ENCODE measurements around the gene MUC3A. TPM values are rescaled to one million over a fixed set of nuclear protein-coding genes. Genes with fewer than 3 reads are reported as not detected.

The MUC3A gene
- total RNA-seq, 1 donor from 2014 or later, result 0.51 TPM

DNA sequence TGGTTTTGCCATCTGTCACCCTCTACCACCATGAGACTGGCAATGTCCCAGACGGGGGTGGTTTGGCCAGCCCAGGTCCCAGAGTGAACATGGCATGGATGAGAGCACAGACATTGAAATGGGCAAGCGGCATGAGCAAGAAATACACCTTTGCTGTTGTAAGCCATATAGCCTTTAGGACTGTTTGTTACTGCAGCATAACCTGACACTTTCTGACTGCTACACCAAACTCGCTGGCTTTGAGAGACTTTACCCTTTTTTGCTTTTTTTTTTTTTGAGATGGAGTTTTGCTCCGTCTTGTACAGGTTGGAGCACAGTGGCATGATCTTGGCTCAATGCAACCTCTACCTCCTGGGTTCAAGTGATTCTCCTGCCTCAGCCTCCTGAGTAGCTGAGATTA, 5.2 kb upstream of the MUC3A start:
- intact Hi-C loops (cut with DNase I), result no loop called here
- DNase-seq (ENCODE audit: missing footprints) (no peak), ATAC-seq (no peak)

DNA sequence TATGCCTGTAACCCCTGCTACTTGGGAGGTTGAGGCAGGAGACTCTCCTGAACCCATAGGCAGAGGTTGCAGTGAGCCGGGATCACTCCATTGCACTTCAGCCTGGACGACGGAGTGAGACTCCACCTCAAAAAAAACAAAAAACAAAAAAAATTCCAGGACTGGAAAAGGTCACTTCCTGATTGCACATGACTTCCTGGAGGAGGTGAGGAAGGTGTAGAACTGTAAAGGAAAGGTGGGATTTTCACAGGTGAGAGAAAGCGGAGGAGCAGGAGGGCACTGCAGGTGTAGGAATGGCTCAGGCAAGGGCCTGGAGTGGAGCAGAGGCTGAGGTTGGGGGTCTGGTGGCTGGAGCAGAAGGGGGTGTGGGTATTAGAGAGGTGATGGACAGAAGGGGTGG, 3.2 kb upstream of the MUC3A start:
- intact Hi-C loops (cut with DNase I), result no loop called here

DNA sequence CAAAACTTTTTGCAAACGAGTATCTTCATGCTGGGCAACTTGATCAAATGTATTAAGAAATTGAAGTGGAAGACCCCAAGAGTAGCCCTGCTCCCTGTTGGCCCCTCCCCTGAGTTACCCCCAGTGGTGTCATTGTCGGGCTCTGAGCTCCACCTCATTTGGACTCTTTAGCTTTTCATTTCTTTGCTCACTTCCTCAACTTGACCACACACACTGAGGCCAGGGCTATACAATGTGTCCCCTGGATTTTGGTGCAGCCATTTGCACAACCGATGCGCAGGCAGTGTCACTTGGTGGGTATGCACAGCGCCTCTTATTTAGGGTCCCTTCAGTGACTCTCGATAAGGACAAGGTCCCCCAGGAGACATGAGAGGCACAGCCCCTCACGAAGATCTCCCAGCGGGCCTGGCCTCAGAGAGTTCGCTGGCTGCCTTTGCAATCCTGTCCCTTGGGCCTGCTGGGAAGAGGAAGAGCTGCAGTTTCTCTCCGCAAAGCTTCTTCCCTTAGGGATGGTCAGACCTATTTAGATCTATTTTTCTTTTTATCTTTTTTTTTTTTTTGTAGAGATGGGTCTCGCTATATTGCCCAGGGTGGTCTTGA, 2.5 kb upstream of the MUC3A start:
- DNase-seq (ENCODE audit: missing footprints) (no peak), ATAC-seq (no peak)
- intact Hi-C loops (cut with DNase I), result no loop called here

More for the DNA sequence above, 3.2 kb upstream of the MUC3A start:
- DNase-seq (ENCODE audit: missing footprints), result no peak
- no peak for ATAC-seq

DNA sequence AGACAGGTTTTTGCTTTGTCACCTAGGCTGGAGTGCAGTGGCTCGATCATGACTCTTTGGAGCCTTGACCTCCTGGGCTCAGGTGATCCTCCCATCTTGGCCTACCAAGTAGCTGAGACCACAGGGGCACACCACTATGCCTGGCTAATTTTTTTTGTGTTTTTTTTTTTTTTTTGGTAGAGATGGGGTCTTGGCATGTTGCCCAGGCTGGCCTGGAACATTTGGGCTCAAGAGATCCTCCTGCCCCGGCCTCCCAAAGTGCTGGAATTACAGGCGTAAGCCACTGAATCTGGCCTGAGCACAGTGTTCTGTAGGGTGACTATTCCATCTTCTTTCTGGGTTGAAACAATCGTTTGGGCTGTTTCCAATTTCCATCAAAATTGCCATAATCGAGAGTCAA, 1.5 kb upstream of the MUC3A start:
- DNase-seq (ENCODE audit: missing footprints) (no peak), ATAC-seq (no peak)
- intact Hi-C loops (cut with DNase I), result no loop called here

DNA sequence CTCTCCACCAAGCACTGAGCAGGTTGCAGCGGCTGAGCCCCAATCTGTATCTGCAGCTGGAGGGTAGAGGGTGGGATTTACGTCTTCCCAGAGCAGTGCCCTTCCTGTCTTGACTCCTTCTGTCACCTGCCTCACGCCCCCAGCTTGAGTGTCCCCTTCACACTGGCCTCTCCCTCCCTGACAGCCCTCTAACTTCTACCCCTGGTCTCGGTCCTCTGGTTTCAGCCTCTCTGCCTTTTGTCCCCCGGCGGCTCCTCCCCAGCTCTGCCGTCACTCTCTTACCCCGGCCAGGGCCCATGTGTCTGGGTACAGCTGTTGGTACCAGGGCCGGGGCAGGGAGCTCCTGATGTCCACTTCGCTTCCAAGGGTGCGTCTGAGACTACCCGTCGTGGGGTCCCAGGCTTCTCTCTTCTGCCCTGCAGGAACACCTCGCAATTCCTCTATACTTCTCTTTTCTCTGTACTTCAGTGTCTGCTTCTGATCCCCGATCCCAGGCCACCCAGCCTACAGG, 654 bp downstream of the MUC3A start:
- DNase-seq (ENCODE audit: missing footprints), result no peak
- intact Hi-C loops (cut with DNase I), result no loop called here
- ATAC-seq, result no peak

DNA sequence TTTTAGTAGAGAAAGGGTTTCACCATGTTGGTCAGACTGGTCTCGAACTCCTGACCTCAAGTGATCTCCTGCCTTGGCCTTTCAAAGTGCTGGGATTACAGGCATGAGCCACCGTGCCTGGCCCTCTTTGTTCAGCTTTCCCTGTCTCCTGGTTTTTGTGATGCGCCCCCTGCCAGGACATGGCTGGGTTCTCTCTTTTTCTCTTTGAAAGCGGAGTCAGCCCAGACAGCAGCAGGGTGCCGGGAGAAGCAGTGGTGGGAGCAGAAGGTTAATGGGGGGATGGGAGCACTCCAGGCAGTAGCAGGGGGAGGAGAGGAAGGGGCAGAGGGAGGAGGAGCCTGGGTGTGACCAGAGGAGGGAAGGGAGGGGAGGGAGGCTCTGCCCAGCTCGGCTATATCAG, 1.8 kb downstream of the MUC3A start:
- DNase-seq (ENCODE audit: missing footprints), result no peak
- intact Hi-C loops (cut with DNase I), result no loop called here
- no peak for ATAC-seq

DNA sequence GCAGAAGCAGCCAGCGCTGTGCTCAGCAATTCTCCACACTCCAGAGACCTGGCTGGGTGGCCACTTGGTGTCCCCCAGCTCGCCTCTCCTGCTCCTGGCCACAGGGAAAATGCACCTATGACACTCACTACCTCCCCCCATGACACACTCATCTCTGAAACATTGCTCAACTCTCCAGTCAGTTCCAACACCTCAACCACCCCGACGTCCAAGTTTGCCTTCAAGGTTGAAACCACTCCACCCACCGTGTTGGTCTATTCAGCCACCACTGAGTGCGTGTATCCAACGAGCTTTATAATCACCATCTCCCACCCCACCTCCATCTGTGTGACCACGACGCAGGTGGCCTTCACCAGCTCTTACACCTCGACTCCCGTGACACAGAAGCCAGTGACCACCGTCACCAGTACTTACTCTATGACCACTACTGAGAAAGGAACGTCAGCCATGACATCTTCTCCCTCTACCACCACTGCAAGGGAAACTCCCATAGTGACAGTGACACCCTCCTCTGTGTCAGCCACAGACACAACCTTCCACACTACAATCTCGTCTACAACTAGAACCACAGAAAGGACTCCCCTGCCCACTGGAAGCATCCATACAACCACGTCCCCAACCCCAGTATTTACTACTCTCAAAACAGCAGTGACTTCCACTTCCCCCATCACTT, 2.7 kb downstream of the MUC3A start:
- DNase-seq (ENCODE audit: missing footprints) (no peak), ATAC-seq (no peak)
- intact Hi-C loops (cut with DNase I), result no loop called here

DNA sequence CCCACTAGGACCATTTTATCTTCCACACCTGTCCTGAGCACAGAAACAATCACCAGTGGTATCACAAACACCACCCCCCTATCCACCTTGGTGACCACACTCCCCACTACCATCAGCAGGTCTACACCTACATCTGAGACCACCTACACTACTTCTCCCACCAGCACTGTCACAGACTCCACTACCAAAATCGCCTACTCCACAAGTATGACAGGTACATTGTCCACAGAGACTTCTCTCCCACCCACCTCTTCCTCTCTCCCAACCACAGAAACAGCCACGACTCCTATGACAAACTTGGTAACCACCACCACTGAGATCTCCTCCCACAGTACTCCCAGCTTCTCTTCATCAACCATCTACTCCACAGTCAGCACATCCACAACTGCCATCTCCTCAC, 3.3 kb downstream of the MUC3A start:
- ATAC-seq (no peak), DNase-seq (ENCODE audit: missing footprints) (no peak)
- intact Hi-C loops (cut with DNase I), result no loop called here

DNA sequence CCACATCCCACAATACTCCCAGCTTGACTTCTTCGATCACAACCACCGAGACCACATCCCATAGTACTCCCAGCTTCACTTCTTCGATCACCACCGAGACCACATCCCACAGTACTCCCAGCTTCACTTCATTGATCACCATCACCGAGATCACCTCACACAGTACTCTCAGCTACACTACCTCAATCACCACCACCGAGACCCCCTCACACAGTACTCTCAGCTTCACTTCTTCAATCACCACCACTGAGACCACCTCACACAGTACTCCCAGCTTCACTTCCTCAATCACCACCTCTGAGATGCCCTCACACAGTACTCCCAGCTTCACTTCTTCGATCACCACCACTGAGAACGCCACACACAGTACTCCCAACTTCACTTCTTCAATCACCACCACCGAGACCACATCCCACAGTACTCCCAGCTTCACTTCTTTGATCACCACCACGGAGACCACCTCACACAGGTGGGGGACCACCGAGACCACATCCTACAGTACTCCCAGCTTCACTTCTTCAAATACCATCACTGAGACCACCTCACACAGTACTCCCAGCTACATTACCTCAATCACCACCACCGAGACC, 8.6 kb downstream of the MUC3A start:
- DNase-seq (ENCODE audit: missing footprints), result no peak
- ATAC-seq, result no peak
- intact Hi-C loops (cut with DNase I), result no loop called here

DNA sequence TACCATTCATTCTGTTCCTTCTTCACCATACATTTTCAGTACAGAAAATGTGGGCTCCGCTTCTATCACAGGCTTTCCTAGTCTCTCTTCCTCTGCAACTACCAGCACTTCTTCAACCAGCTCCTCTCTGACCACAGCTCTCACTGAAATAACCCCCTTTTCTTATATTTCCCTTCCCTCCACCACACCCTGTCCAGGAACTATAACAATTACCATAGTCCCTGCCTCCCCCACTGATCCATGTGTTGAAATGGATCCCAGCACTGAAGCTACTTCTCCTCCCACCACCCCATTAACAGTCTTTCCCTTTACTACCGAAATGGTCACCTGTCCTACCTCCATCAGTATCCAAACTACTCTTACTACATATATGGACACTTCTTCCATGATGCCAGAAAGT, 10.6 kb downstream of the MUC3A start:
- intact Hi-C loops (cut with DNase I), result no loop called here
- no peak for ATAC-seq
- DNase-seq (ENCODE audit: missing footprints), result no peak

DNA sequence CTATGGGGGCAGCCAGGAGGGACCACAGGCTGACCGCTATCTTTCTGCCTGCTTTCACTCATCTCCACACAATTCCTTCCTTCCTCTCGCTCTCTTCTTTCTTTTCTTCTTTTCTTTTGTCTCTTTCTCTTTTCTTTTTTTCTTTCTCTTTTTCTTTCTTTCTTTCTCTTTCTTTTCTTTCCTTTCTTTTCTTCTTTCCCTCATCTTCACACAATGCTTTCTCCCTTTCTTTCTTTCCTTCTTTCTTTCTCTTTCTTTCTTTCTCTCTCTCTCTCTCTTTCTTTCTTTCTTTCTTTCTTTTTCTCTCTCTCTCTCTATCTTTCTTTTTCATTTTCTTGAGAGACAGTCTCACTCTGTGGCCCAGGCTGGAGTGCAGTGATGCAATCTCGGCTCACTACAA, 13.2 kb downstream of the MUC3A start:
- DNase-seq (ENCODE audit: missing footprints) (peak; percentile 4), ATAC-seq (no peak)
- intact Hi-C loops (cut with DNase I), result no loop called here

DNA sequence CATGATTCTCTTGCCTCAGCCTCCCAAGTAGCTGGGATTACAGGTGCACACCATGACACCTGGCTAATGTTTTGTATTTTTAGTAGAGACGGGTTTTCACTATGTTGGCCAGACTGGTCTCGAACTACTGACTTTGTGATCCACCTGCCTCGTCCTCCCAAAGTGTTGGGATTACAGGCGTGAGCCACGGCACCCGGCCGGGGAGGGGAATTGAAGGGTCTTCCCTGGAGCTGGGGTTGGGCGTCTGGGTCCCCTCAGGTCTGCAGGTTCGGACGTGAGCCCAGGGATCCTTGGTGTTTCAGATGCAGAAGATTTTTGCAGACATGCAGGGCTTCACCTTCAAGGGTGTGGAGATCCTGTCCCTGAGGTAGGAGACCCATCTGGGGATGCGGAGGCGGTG, 14.1 kb downstream of the MUC3A start:
- ATAC-seq (no peak), DNase-seq (ENCODE audit: missing footprints) (peak; percentile 68)
- intact Hi-C loops (cut with DNase I), result no loop called here

DNA sequence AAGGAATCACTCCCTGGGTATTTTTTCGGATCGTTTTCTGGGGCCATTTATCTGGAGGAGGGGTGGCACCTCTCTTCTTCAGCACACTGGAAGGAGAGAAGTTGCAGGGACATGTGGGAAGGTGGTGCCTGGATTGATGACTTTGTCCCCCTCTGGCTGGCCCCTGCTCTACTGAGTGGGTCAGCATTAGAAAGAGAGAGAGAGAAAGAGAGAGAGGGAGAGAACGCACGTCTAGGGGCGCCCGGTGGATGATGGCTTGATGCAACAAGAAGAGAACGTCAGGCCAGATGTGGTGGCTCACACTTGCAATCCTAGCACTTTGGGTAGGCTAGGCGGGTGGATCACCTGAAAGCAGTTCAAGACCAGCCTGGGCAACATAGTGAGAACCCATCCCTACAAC, 14.5 kb downstream of the MUC3A start:
- intact Hi-C loops (cut with DNase I), result no loop called here
- ATAC-seq (no peak), DNase-seq (ENCODE audit: missing footprints) (peak; percentile 13)

DNA sequence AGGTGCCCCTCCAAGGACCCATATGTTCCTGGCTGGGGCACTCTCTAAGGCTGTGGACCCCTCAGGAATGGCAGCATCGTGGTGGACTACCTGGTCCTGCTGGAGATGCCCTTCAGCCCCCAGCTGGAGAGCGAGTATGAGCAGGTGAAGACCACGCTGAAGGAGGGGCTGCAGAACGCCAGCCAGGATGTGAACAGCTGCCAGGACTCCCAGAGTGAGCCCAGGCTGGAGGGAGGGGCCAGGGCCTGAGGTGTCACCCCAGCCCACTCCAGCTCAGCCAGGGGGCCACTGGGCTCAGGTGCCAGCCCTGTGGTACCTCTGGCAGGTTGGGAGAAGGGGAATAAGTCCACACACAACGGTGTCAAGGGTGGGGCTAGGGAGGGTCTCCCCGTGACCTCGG, 15.3 kb downstream of the MUC3A start:
- DNase-seq (ENCODE audit: missing footprints), result peak; percentile 60
- intact Hi-C loops (cut with DNase I), result loop anchor here (5.0 kb wide), 1 partner anchor 93 kb away; no protein-coding TSS in a partner anchor
- no peak for ATAC-seq

DNA sequence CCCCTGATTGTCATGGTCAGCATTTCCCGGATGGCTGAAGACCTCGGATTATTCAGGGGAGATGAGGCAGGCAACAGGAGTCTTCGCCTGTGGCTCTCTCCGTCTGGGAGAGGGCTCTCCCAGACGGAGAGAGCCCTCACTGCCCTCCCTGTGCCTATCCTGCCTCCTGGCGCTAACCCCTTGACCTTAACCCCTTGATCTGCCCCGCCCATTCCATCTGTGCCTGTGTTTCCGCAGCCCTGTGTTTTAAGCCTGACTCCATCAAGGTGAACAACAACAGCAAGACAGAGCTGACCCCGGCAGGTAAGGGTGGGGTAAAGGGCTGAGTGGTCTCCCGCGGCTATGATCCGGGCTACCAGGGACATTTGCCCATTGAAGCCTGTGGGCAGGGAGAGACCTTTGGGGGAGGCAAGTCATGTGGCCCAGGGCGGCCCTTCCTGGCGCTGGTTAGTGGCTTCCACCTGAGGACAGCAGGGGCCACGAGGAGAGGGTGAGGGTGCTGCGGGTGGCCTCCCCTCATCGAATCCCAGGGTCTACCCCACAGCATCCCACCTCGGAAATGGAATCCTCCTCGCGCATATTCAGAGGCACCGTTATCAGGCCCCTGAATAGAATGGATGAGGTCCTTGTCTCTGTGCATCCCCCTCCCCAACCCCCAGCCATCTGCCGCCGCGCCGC, 15.8 kb downstream of the MUC3A start:
- no peak for ATAC-seq
- intact Hi-C loops (cut with DNase I), result loop anchor here (5.0 kb wide), 1 partner anchor 92 kb away; no protein-coding TSS in a partner anchor

DNA sequence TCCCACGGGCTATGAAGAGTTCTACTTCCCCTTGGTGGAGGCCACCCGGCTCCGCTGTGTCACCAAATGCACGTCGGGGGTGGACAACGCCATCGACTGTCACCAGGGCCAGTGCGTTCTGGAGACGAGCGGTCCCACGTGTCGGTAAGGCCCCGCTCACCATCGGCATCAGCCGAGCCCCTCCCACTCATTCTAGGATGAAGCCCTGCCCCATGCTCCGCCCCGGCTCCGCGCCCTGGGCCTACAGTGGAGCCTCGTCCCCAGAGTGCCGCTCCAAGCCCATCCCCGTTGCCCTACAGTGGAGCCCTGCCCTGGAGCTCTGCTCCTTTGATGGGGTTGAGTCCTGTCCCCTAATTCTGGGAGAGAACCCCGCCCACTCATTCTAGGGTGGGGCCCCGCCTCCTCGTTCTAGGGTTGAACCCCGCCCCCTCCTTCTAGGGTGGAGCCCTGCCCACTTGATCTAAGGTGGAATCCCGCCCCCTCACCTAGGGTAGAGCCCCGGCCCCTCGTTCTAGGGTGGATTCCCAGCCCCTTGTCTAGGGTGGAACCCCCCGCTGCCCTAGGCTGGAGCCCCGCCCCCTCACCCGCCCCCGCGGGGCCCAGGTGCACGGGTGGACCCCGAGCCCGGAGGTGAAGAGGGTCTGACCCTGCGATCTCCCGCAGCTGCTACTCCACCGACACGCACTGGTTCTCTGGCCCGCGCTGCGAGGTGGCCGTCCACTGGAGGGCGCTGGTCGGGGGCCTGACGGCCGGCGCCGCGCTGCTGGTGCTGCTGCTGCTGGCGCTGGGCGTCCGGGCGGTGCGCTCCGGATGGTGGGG, 16.6 kb downstream of the MUC3A start:
- intact Hi-C loops (cut with DNase I), result loop anchor here (5.0 kb wide), 1 partner anchor 91 kb away; no protein-coding TSS in a partner anchor
- ATAC-seq (peak; percentile 26), DNase-seq (ENCODE audit: missing footprints) (peak; percentile 76)

More for the DNA sequence above, 15.8 kb downstream of the MUC3A start:
- peak; percentile 44 for DNase-seq (ENCODE audit: missing footprints)

DNA sequence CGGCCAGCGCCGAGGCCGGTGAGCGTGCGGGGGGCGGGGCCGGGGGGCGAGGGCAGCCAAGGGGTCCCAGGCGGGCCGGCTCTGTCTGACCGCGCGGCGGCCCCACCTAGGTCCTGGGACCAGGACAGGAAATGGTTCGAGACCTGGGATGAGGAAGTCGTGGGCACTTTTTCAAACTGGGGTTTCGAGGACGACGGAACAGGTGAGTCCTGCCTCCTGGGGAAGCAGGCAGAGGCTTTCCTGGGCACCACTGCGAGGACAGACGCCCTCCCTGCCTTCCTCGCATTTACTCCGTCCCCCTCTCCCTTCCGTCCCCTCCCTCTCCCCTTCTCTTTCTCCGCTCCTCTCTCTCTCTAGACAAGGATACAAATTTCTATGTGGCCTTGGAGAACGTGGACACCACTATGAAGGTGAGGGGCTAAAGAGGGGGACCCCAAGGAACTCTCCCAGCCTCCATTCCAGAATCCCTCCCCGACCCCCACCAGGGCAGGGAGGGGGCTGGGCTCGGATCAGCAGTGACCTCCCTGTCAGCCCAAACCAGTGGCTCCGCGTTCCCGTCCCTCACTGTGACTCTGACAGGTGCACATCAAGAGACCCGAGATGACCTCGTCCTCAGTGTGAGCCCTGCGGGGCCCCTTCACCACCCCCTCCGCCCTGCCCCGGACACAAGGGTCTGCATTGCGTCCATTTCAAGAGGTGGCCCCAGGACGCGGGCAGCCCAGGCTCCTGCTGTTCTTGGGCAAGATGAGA, 17.4 kb downstream of the MUC3A start:
- DNase-seq (ENCODE audit: missing footprints) (peak; percentile 64), ATAC-seq (no peak)
- intact Hi-C loops (cut with DNase I), result loop anchor here (5.0 kb wide), 1 partner anchor 91 kb away; no protein-coding TSS in a partner anchor

DNA sequence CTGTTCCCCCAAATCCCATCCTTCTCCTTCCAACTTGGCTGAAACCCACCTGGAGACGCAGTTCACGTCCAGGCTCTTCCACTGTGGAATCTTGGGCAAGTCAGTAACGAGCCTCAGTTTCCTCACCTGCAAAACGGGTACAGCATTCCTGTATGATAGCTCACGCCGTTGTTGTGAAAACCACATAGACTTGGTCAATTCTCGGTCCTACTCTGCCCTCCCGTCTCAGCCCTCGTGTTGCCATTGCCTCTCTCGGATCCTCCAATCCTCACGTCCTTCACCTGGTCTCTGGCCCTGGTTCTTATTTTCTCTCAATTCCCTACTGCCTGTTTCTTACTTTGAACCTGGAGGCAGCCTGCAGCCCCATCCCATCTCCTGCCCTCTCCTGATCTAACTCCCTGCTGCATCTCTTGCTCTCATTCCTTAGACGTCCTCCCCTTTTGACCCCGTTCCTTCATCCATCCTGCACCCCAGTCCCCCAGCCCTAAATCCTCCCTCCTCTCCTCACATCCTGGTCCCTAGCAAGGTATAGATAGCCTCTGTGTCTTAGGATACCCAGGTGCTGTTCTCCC, 18.0 kb downstream of the MUC3A start:
- intact Hi-C loops (cut with DNase I), result loop anchor here (5.0 kb wide), 1 partner anchor 90 kb away; no protein-coding TSS in a partner anchor
- DNase-seq (ENCODE audit: missing footprints) (peak; percentile 37), ATAC-seq (no peak)
